Endodermal cell (in vitro differentiated cells): ENCODE results near the gene PAFAH1B1. TPM values are rescaled to one million over a fixed set of nuclear protein-coding genes. Genes with fewer than 3 reads are reported as not detected.

Source experiments
- DNase-seq: peaks from one replicate; pipeline ENCODE4 v3.0.0-alpha.2; 2017
- H3K27ac ChIP-seq: 2 replicates; pipeline ENCODE4 v1.5.1; 2013; ENCODE audit warnings: mild to moderate bottlenecking, low read depth, low read length, moderate library complexity
- H3K27me3 ChIP-seq: 2 replicates; pipeline ENCODE4 v1.6.1; 2013; ENCODE audit warnings: mild to moderate bottlenecking, low read length, moderate library complexity; ENCODE audit not compliant: insufficient read depth, control insufficient read depth, poor library complexity, severe bottlenecking
- H3K36me3 ChIP-seq: 2 replicates; pipeline ENCODE4 v1.7.0; 2013; ENCODE audit warnings: mild to moderate bottlenecking, low read length, moderate library complexity; ENCODE audit not compliant: control insufficient read depth, insufficient read depth
- H3K4me1 ChIP-seq: one replicate; pipeline ENCODE4 v1.7.0; 2013; ENCODE audit warnings: low read length; ENCODE audit not compliant: control insufficient read depth, insufficient read depth
- H3K4me3 ChIP-seq: 2 replicates; pipeline ENCODE4 v1.5.1; 2013; ENCODE audit warnings: mild to moderate bottlenecking, low read length, moderate library complexity
- H3K9ac ChIP-seq: 2 replicates; pipeline ENCODE4 v1.6.1; 2013; ENCODE audit warnings: mild to moderate bottlenecking, low read length, moderate library complexity; ENCODE audit not compliant: poor library complexity, severe bottlenecking; ENCODE audit errors: extremely low read depth
- H3K9me3 ChIP-seq: 2 replicates; pipeline ENCODE4 v1.6.1; 2013; ENCODE audit warnings: mild to moderate bottlenecking, low read length, moderate library complexity; ENCODE audit not compliant: control insufficient read depth
- H3K27ac Mint-ChIP-seq: 2 replicates; pipeline ENCODE4 v1.8.0; 2020; ENCODE audit warnings: mixed read lengths
- H3K27me3 Mint-ChIP-seq: 2 replicates; pipeline ENCODE4 v1.8.0; 2021; ENCODE audit warnings: mild to moderate bottlenecking, mixed read lengths; ENCODE audit not compliant: insufficient read depth
- H3K36me3 Mint-ChIP-seq: 2 replicates; pipeline ENCODE4 v1.8.0; 2020; ENCODE audit warnings: low read depth, mixed read lengths
- H3K4me1 Mint-ChIP-seq: 2 replicates; pipeline ENCODE4 v1.8.0; 2020; ENCODE audit warnings: mixed read lengths
- H3K4me3 Mint-ChIP-seq: 2 replicates; pipeline ENCODE4 v1.8.0; 2020; ENCODE audit warnings: mild to moderate bottlenecking, moderate library complexity, mixed read lengths
- H3K9me3 Mint-ChIP-seq: 2 replicates; pipeline ENCODE4 v1.8.0; 2020; ENCODE audit warnings: mild to moderate bottlenecking, mixed read lengths
- CTCF ChIP-seq: fragments of 200-600 bp; sonication (generic); conservative IDR thresholded peaks from 2 replicates; pipeline ENCODE4 v1.5.0; 2021; ENCODE audit warnings: antibody characterized with exemption, mild to moderate bottlenecking
- WGBS, 2 experiments: methylation state at CpG; one replicate each; pipeline versions ENCODE4 v1.1.5 to v1.1.7; 2013; ENCODE audit warnings: missing lambda C conversion rate in 2 of 2, mixed read lengths in 1 of 2; ENCODE audit not compliant: insufficient coverage in 1 of 2, insufficient read length in 1 of 2; 5-methylcytosine and 5-hydroxymethylcytosine counted together
- total RNA-seq, 2 donors: library from RNA; stranded (reverse); fragmentation: NEBNext Ultra II Directional in 1 of 2; extraction: Animal tissue kit (Norgen Biotek cat#: 25700) in 1 of 2; gene quantifications; 2 replicates in 1 of 2; 3 replicates in 1 of 2; pipeline ENCODE4 v1.2.1, GENCODE V29; 2021

PAFAH1B1 gene
- total RNA-seq, 2 donors from 2014 or later = 157 to 200 TPM

GRCh38 chr17:2724784-2725164, 131.3 kb downstream of the PAFAH1B1 start:
- peak; percentile 93 for DNase-seq
- Histone ChIP-seq H3K27ac (no peak overlapping the region), H3K4me3 (no peak overlapping the region), H3K36me3 (no peaks in the 10 kb centered on the region), H3K27me3 (peaks cover 10% of the 10 kb centered on the region), H3K4me1 (peaks cover 7% of the 10 kb centered on the region), H3K9ac (no peak overlapping the region), H3K9me3 (no peaks in the 10 kb centered on the region)
- WGBS, 2 experiments = 4 to 7% methylated on average over 26 to 40 of the region's 40 CpGs
- Mint-ChIP-seq H3K4me3 (peak overlapping the region; percentile 45), H3K4me1 (peaks cover 12% of the 10 kb centered on the region), H3K27me3 (peaks cover 5% of the 10 kb centered on the region), H3K27ac (no peak overlapping the region), H3K36me3 (peaks cover 8% of the 10 kb centered on the region), H3K9me3 (no peaks in the 10 kb centered on the region)
- peak; percentile 46 for TF ChIP-seq CTCF

DNA sequence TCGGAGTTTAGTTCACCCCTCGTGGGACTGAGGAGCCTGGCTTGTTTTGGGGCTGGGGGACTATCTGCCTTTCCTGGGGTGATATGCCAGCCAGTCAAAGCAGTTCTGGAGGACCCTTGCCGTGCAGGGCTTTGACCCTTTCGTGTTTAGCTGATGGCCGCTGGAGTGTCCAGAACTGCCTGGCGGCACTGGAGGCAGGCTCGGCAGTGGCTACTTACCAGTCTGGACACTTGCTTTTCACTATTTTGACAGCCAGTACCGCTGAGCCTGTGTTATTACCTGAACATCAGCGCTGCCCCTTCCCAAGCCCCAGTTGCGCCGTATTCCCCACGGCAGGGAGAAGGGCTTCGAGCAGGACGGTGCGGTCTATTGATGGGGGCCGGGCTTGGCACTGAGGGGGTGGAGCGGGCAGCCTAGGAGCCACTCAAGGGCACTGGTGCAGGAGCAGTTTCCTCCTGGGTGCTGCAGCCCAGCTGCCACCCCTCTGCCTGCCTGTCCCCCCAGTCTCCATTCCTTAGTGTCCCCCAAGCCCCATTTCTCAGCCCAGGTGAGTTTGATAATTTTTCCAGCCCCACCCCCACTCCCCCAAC, 137.4 kb downstream of the PAFAH1B1 start:
- no peaks in the 10 kb centered on the region for H3K36me3 ChIP-seq
- TF ChIP-seq CTCF = no peak
- H3K27me3 Mint-ChIP-seq = peaks cover 3% of the 10 kb centered on the region
- no peaks in the 10 kb centered on the region for H3K9me3 Mint-ChIP-seq
- no peaks in the 10 kb centered on the region for H3K27me3 ChIP-seq
- H3K27ac Mint-ChIP-seq = no peak overlapping the region
- H3K36me3 Mint-ChIP-seq = peaks cover 12% of the 10 kb centered on the region
- no peak overlapping the region for H3K4me3 ChIP-seq
- H3K9me3 ChIP-seq = no peaks in the 10 kb centered on the region
- no peaks in the 10 kb centered on the region for H3K4me1 ChIP-seq
- H3K4me3 Mint-ChIP-seq = no peak overlapping the region
- no peak for DNase-seq
- H3K27ac ChIP-seq = no peak overlapping the region
- H3K9ac ChIP-seq = no peak overlapping the region
- WGBS, 2 experiments = 93 to 95% methylated on average over 16 to 17 of the region's 17 CpGs
- peaks cover 2% of the 10 kb centered on the region for H3K4me1 Mint-ChIP-seq

DNA sequence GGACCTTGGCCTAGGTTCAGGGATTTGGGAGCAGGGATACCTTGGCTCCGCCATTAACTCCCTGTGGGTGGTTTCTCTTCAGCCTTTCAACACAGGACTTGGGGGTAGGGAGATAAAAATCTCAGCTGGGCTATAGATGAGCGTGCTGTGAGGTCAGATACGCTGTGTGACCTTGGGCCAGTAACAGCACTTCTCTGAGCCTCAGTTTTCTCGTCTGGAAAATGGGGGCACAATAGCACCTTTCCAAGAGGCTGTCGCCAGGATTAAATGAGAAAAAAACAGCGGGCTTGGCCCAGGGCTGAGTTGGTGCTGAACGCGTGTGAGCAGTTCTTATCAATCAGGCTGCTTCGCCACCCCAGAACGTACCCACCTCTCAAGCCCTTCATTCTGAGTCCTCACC, 138.4 kb downstream of the PAFAH1B1 start:
- no peaks in the 10 kb centered on the region for H3K9me3 ChIP-seq
- Mint-ChIP-seq H3K4me3 (no peak overlapping the region), H3K36me3 (peaks cover 12% of the 10 kb centered on the region), H3K9me3 (no peaks in the 10 kb centered on the region), H3K4me1 (peaks cover 4% of the 10 kb centered on the region), H3K27me3 (peaks cover 1% of the 10 kb centered on the region), H3K27ac (no peak overlapping the region)
- WGBS, 2 experiments = 94 to 97% methylated on average over 9 to 10 of the region's 10 CpGs
- no peak for TF ChIP-seq CTCF
- H3K4me1 ChIP-seq = no peaks in the 10 kb centered on the region
- H3K36me3 ChIP-seq = no peaks in the 10 kb centered on the region
- H3K27ac ChIP-seq = no peak overlapping the region
- H3K4me3 ChIP-seq = no peak overlapping the region
- no peak for DNase-seq
- no peak overlapping the region for H3K9ac ChIP-seq
- H3K27me3 ChIP-seq = no peaks in the 10 kb centered on the region
